Smooth muscle cell (in vitro differentiated cells): ENCODE measurements around the gene SASH1. TPM values are rescaled to one million over a fixed set of nuclear protein-coding genes. Genes with fewer than 3 reads are reported as not detected.

Experiments
- DNase-seq: peaks from one replicate; lab custom pipeline; 2025; ENCODE audit not compliant: unreplicated experiment; lab: John Stamatoyannopoulos, UW
- H2AFZ ChIP-seq: fragments of 200-600 bp; sonication (generic); 2 replicates; pipeline ENCODE4 v1.6.0; 2016; ENCODE audit warnings: antibody characterized with exemption, low read depth, mild to moderate bottlenecking
- H3F3A ChIP-seq: fragments of 200-600 bp; sonication (generic); 2 replicates; pipeline ENCODE4 v1.6.0; 2017; ENCODE audit warnings: antibody characterized with exemption, low read depth
- H3K27ac ChIP-seq: fragments of 200-600 bp; sonication (generic); 2 replicates; pipeline ENCODE4 v1.5.1; 2016; ENCODE audit warnings: low read depth, mild to moderate bottlenecking
- H3K27me3 ChIP-seq: fragments of 200-600 bp; sonication (generic); 2 replicates; pipeline ENCODE4 v1.6.1; 2016; ENCODE audit warnings: low read depth, mild to moderate bottlenecking
- H3K36me3 ChIP-seq: fragments of 200-600 bp; sonication (generic); 2 replicates; pipeline ENCODE4 v1.5.1; 2016; ENCODE audit warnings: low read depth
- H3K4me1 ChIP-seq: fragments of 200-600 bp; sonication (generic); 2 replicates; pipeline ENCODE4 v1.5.1; 2016; ENCODE audit warnings: low read depth
- H3K4me2 ChIP-seq: fragments of 200-600 bp; sonication (generic); 2 replicates; pipeline ENCODE4 v1.6.0; 2016; ENCODE audit warnings: mild to moderate bottlenecking
- H3K4me3 ChIP-seq: fragments of 200-600 bp; sonication (generic); 2 replicates; pipeline ENCODE4 v1.5.1; 2016; ENCODE audit warnings: mild to moderate bottlenecking
- H3K79me2 ChIP-seq: fragments of 200-600 bp; sonication (generic); 2 replicates; pipeline ENCODE4 v1.6.0; 2016; ENCODE audit warnings: low read depth, mild to moderate bottlenecking
- H3K9ac ChIP-seq: fragments of 200-600 bp; sonication (generic); 2 replicates; pipeline ENCODE4 v1.6.0; 2016; ENCODE audit warnings: low read depth
- H3K9me3 ChIP-seq: fragments of 200-600 bp; sonication (generic); replicated peaks from 2 replicates; pipeline ENCODE4 v1.5.1; 2016; ENCODE audit warnings: low read depth
- H4K20me1 ChIP-seq: fragments of 200-600 bp; sonication (generic); 2 replicates; pipeline ENCODE4 v1.6.0; 2016; ENCODE audit warnings: low read depth
- CTCF ChIP-seq: fragments of 200-600 bp; sonication (generic); IDR thresholded peaks from 2 replicates; pipeline ENCODE4 v1.5.1; 2017; ENCODE audit warnings: borderline replicate concordance, mild to moderate bottlenecking, antibody characterized with exemption; ENCODE audit not compliant: insufficient read depth, poor library complexity, severe bottlenecking
- WGBS: methylation state at CpG from one replicate; pipeline ENCODE4 v1.1.7; 2016; ENCODE audit warnings: low lambda C conversion rate; 5-methylcytosine and 5-hydroxymethylcytosine counted together
- polyA plus RNA-seq: library from polyadenylated mRNA; unstranded; fragments of >200 nt; fragmentation: Nextera tagmentation; extraction: Ambion mirVana; gene quantifications from 2 replicates; pipeline ENCODE4 v1.2.1, GENCODE V29; 2016
- total RNA-seq: library from RNA; depleted of rRNA; stranded (reverse); fragments of >200 nt; gene quantifications from 2 replicates; pipeline ENCODE4 v1.2.3, GENCODE V29; 2014

Gene SASH1
- total and polyA plus RNA-seq, 2 experiments from 2014 or later = 12.7 to 16.2 TPM

GRCh38 chr6:148448369-148449012, 105.9 kb downstream of the SASH1 start:
- H3K27ac ChIP-seq = no peak overlapping the region
- no peaks in the 10 kb centered on the region for H3K9me3 ChIP-seq
- no peaks in the 10 kb centered on the region for H3K79me2 ChIP-seq
- no peak overlapping the region for H3K9ac ChIP-seq
- no peaks in the 10 kb centered on the region for H4K20me1 ChIP-seq
- DNase-seq = no peak
- H3K4me3 ChIP-seq = no peak overlapping the region
- no peaks in the 10 kb centered on the region for H3K27me3 ChIP-seq
- H3K36me3 ChIP-seq = no peaks in the 10 kb centered on the region
- H3K4me1 ChIP-seq = no peaks in the 10 kb centered on the region
- H3F3A ChIP-seq = no peaks in the 10 kb centered on the region
- no peak overlapping the region for H3K4me2 ChIP-seq
- WGBS = 97% methylated on average over 6 of the region's 6 CpGs
- TF ChIP-seq CTCF = no peak
- H2AFZ ChIP-seq = no peak overlapping the region

GRCh38 chr6:148450866-148451265, 108.2 kb downstream of the SASH1 start:
- Histone ChIP-seq H3K4me1 (no peaks in the 10 kb centered on the region), H3K79me2 (no peaks in the 10 kb centered on the region), H4K20me1 (no peaks in the 10 kb centered on the region), H2AFZ (no peak overlapping the region), H3K9me3 (no peaks in the 10 kb centered on the region), H3K9ac (no peak overlapping the region), H3F3A (no peaks in the 10 kb centered on the region), H3K36me3 (no peaks in the 10 kb centered on the region), H3K4me2 (no peak overlapping the region), H3K27me3 (no peaks in the 10 kb centered on the region), H3K4me3 (no peak overlapping the region), H3K27ac (no peak overlapping the region)
- no peak for DNase-seq
- no peak for TF ChIP-seq CTCF

- H3F3A ChIP-seq = no peaks in the 10 kb centered on the region
- 89% methylated on average over 8 of the region's 8 CpGs for WGBS
- no peak overlapping the region for H3K4me3 ChIP-seq
- H3K36me3 ChIP-seq = no peaks in the 10 kb centered on the region
- no peak overlapping the region for H3K9ac ChIP-seq
- H3K79me2 ChIP-seq = no peaks in the 10 kb centered on the region
- H3K27me3 ChIP-seq = no peaks in the 10 kb centered on the region
- TF ChIP-seq CTCF = no peak
- no peaks in the 10 kb centered on the region for H4K20me1 ChIP-seq
- H3K4me2 ChIP-seq = no peak overlapping the region
- H3K27ac ChIP-seq = no peak overlapping the region
- no peak overlapping the region for H2AFZ ChIP-seq
- H3K9me3 ChIP-seq = no peaks in the 10 kb centered on the region
- no peak for DNase-seq
- H3K4me1 ChIP-seq = no peaks in the 10 kb centered on the region
Observed at GRCh38 chr6:148451690-148452089, 109.1 kb downstream of the SASH1 start.

- Histone ChIP-seq H3F3A (no peaks in the 10 kb centered on the region), H4K20me1 (no peaks in the 10 kb centered on the region), H3K79me2 (no peaks in the 10 kb centered on the region), H3K27ac (no peak overlapping the region), H3K4me2 (no peak overlapping the region), H3K9me3 (no peaks in the 10 kb centered on the region), H2AFZ (no peak overlapping the region), H3K36me3 (no peaks in the 10 kb centered on the region), H3K4me1 (no peaks in the 10 kb centered on the region), H3K27me3 (no peaks in the 10 kb centered on the region), H3K4me3 (no peak overlapping the region), H3K9ac (no peak overlapping the region)
- no peak for TF ChIP-seq CTCF
- no peak for DNase-seq
- WGBS = 96% methylated on average over 16 of the region's 16 CpGs
Observed at GRCh38 chr6:148452876-148453275, 110.2 kb downstream of the SASH1 start.
